Panc1 (cell line): ENCODE measurements around the gene PTGFR. TPM values are rescaled to one million over a fixed set of nuclear protein-coding genes. Genes with fewer than 3 reads are reported as not detected.

ENCODE experiments used
- ATAC-seq: fragments of 200-7000 bp; cut with Tn5 transposase; 2 replicates; pipeline ENCODE4 v1.9.1; 2020; ENCODE audit warnings: mild to moderate bottlenecking, moderate library complexity
- BruUV-seq: library from RNA; stranded (reverse); fragments of 400-500 nt; replicated peaks from 2 replicates; lab custom pipeline; 2021; lab: Mats Ljungman, UMichigan
- CTCF ChIA-PET: fragments of 300-600 bp; sonication (Branson Sonifier 250); formaldehyde crosslinking; loops from one replicate; lab custom pipeline; 2022; ENCODE audit warnings: antibody characterized with exemption; lab: Charles Lee
- POLR2A ChIA-PET: fragments of 300-600 bp; sonication (Branson Sonifier 250); formaldehyde crosslinking; loops from one replicate; lab custom pipeline; 2022; ENCODE audit warnings: antibody characterized with exemption; lab: Charles Lee
- DNase-seq: peaks from one replicate; pipeline ENCODE4 v3.0.0-alpha.2; 2010; ENCODE audit warnings: low read depth, low spot score
- H3K27ac ChIP-seq: 2 replicates; pipeline ENCODE4 v1.5.1; 2011; ENCODE audit warnings: mild to moderate bottlenecking, low read length, inconsistent platforms
- H3K27me3 ChIP-seq: fragments of 200-500 bp; sonication (Bioruptor generic); 2 replicates; pipeline ENCODE4 v1.6.0; 2014; ENCODE audit warnings: low read length, inconsistent platforms; ENCODE audit not compliant: control insufficient read depth, insufficient read depth
- H3K36me3 ChIP-seq: fragments of 200-500 bp; sonication (Bioruptor generic); 2 replicates; pipeline ENCODE4 v1.5.1; 2014; ENCODE audit warnings: inconsistent platforms, mild to moderate bottlenecking, low read length, moderate library complexity; ENCODE audit not compliant: control insufficient read depth, insufficient read depth
- H3K4me1 ChIP-seq: 2 replicates; pipeline ENCODE4 v1.5.1; 2011; ENCODE audit warnings: inconsistent platforms, mild to moderate bottlenecking, low read length, moderate library complexity; ENCODE audit not compliant: control insufficient read depth, insufficient read depth
- H3K4me3 ChIP-seq, 2 experiments: 2 replicates each; pipeline ENCODE4 v1.5.1; 2011 to 2012; ENCODE audit warnings: low read depth in 2 of 2, low read length in 2 of 2, mild to moderate bottlenecking in 2 of 2, inconsistent platforms in 1 of 2, moderate library complexity in 1 of 2
- H3K9me3 ChIP-seq: fragments of 200-500 bp; sonication (Bioruptor generic); 2 replicates; pipeline ENCODE4 v1.5.1; 2014; ENCODE audit warnings: low read depth, mild to moderate bottlenecking, inconsistent platforms, low read length, moderate library complexity; ENCODE audit not compliant: control insufficient read depth, insufficient read depth
- POLR2AphosphoS5 ChIP-seq: IDR thresholded peaks from 2 replicates; pipeline ENCODE4 v1.6.1; 2012; ENCODE audit warnings: mild to moderate bottlenecking, low read depth, low read length, moderate library complexity
- SIN3A ChIP-seq: IDR thresholded peaks from 2 replicates; pipeline ENCODE4 v1.6.1; 2012; ENCODE audit warnings: low read depth, mild to moderate bottlenecking, low read length, moderate library complexity, borderline replicate concordance; ENCODE audit not compliant: insufficient read depth
- TCF7L2 ChIP-seq: IDR thresholded peaks from 2 replicates; pipeline ENCODE4 v1.6.1; 2011; ENCODE audit warnings: mild to moderate bottlenecking, low read depth, low read length, inconsistent platforms
- in situ Hi-C: cut with HindIII; loops from 2 replicates; pipeline ENCODE4 v1.10.0; 2016; ENCODE audit warnings: low sequenced_read_pairs, low pct_unique_long_range_greater_than_20kb
- intact Hi-C: fragments of 100-400 bp; cut with micrococcal nuclease; formaldehyde crosslinking; loops from one replicate; pipeline ENCODE4 v1.10.0; 2022; ENCODE audit not compliant: unreplicated experiment
- total RNA-seq: library from RNA; stranded (reverse); gene quantifications from one replicate; pipeline ENCODE4 v1.2.1, GENCODE V29; 2021; ENCODE audit not compliant: unreplicated experiment
- TF ChIP-seq, protein P1 (sequence below), 2 experiments: IDR thresholded peaks; 2 replicates each; pipeline ENCODE4 v1.6.1; 2011 to 2012; ENCODE audit warnings: low read depth in 2 of 2, control low read depth in 1 of 2, low read length in 1 of 2, mild to moderate bottlenecking in 1 of 2, moderate library complexity in 1 of 2; ENCODE audit not compliant: insufficient read depth in 1 of 2
- TF ChIP-seq, protein P2 (sequence below): fragments of 450-650 bp; IDR thresholded peaks from 2 replicates; pipeline ENCODE4 v1.5.1; 2017; ENCODE audit warnings: mild to moderate bottlenecking

Gene PTGFR
- total RNA-seq, 1 experiment from 2014 or later = not detected

DNA sequence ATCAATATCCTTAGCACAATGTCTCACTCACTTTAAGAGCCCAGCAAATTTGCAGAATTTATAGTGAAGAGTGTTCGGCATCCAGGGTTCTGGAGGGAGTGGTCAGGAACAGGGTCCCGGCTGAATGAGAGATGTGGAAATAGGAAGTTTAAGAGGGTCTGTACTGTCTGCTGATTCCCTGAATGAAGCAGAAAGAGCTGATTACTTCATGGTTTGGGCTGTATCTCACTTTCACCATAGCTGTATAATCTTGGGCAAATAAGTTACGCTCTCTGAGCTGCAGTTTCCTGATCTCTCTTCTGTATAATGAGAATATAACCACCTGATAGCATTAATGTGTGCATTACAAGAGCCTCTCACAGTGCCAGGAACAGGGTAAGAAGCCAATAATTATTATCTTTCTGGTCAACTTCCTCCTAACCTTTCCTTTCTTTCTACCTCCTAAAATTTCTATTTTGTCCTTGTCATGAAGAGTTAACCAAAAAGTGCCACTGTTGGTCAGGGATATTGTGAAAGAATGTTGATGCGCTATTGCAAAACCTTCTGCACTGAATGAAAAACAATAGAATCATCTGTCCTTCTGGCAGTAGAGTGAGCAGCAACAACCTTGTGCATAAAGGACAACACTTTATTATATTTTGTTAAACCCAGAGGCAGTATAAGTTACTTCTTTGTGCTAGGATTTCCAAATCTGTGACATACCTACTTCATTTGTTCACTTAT is 14.7 kb upstream of the PTGFR start:
- Histone ChIP-seq H3K4me1 (no peaks in the 10 kb centered on the region), H3K36me3 (no peaks in the 10 kb centered on the region), H3K27ac (no peak overlapping the region), H3K27me3 (no peaks in the 10 kb centered on the region), H3K4me3 (no peak overlapping the region), H3K9me3 (no peaks in the 10 kb centered on the region)
- POLR2A ChIA-PET = no interaction called here
- BruUV-seq = no TSS peak
- CTCF ChIA-PET = no interaction called here
- intact Hi-C loops (no loop called here), in situ Hi-C loops (no loop called here)
- ATAC-seq (no peak), DNase-seq (no peak)
- TF ChIP-seq TCF7L2 = no peak
- TF ChIP-seq, protein P1, sequence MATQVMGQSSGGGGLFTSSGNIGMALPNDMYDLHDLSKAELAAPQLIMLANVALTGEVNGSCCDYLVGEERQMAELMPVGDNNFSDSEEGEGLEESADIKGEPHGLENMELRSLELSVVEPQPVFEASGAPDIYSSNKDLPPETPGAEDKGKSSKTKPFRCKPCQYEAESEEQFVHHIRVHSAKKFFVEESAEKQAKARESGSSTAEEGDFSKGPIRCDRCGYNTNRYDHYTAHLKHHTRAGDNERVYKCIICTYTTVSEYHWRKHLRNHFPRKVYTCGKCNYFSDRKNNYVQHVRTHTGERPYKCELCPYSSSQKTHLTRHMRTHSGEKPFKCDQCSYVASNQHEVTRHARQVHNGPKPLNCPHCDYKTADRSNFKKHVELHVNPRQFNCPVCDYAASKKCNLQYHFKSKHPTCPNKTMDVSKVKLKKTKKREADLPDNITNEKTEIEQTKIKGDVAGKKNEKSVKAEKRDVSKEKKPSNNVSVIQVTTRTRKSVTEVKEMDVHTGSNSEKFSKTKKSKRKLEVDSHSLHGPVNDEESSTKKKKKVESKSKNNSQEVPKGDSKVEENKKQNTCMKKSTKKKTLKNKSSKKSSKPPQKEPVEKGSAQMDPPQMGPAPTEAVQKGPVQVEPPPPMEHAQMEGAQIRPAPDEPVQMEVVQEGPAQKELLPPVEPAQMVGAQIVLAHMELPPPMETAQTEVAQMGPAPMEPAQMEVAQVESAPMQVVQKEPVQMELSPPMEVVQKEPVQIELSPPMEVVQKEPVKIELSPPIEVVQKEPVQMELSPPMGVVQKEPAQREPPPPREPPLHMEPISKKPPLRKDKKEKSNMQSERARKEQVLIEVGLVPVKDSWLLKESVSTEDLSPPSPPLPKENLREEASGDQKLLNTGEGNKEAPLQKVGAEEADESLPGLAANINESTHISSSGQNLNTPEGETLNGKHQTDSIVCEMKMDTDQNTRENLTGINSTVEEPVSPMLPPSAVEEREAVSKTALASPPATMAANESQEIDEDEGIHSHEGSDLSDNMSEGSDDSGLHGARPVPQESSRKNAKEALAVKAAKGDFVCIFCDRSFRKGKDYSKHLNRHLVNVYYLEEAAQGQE (IDR thresholded peaks at IDR 0.05; ENCODE audit: insufficient read depth in 1 of 2, low read depth in 2 of 2, low read length in 1 of 2) = no peak
- TF ChIP-seq, protein P2, sequence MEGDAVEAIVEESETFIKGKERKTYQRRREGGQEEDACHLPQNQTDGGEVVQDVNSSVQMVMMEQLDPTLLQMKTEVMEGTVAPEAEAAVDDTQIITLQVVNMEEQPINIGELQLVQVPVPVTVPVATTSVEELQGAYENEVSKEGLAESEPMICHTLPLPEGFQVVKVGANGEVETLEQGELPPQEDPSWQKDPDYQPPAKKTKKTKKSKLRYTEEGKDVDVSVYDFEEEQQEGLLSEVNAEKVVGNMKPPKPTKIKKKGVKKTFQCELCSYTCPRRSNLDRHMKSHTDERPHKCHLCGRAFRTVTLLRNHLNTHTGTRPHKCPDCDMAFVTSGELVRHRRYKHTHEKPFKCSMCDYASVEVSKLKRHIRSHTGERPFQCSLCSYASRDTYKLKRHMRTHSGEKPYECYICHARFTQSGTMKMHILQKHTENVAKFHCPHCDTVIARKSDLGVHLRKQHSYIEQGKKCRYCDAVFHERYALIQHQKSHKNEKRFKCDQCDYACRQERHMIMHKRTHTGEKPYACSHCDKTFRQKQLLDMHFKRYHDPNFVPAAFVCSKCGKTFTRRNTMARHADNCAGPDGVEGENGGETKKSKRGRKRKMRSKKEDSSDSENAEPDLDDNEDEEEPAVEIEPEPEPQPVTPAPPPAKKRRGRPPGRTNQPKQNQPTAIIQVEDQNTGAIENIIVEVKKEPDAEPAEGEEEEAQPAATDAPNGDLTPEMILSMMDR = no peak
- TF ChIP-seq POLR2AphosphoS5 = no peak
- TF ChIP-seq SIN3A = no peak

DNA sequence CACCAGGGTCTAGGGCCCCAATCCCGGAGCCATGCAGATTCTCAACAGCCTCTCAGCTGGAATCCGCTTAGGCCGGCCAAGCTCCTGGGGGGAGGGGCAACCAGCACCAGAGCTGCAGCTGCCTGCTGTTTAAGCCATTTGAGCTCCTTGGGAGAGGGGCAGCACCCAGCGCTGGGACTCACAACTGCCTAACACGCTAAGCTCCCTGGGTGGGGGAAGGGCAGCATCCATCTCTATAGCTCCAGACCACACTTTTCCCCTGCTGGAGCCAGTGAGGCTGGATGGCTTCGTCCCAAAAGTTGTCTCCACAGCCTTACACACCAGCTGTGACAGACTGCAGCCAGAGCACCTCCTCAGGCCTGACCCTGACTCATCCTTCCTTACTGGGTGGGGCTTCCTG is 6.9 kb upstream of the PTGFR start:
- H3K27ac ChIP-seq = no peak overlapping the region
- intact Hi-C loops (no loop called here), in situ Hi-C loops (no loop called here)
- no peak for TF ChIP-seq SIN3A
- TF ChIP-seq TCF7L2 = no peak
- TF ChIP-seq, protein P2 = no peak
- TF ChIP-seq POLR2AphosphoS5 = no peak
- TF ChIP-seq, protein P1 (IDR thresholded peaks at IDR 0.05; ENCODE audit: insufficient read depth in 1 of 2, low read depth in 2 of 2, low read length in 1 of 2) = no peak
- ChIA-PET CTCF (no interaction called here), POLR2A (no interaction called here)
- H3K4me1 ChIP-seq = no peaks in the 10 kb centered on the region
- no peaks in the 10 kb centered on the region for H3K27me3 ChIP-seq
- no peak overlapping the region for H3K4me3 ChIP-seq
- no TSS peak for BruUV-seq
- DNase-seq (no peak), ATAC-seq (no peak)
- H3K36me3 ChIP-seq = no peaks in the 10 kb centered on the region
- no peaks in the 10 kb centered on the region for H3K9me3 ChIP-seq
